GM12878 (cell line): ENCODE results near the gene TCEAL4. TPM values are rescaled to one million over a fixed set of nuclear protein-coding genes. Genes with fewer than 3 reads are reported as not detected.
A peak's percentile ranks its signal among the peaks of the same experiment; 100 is the strongest.

Source experiments
- BACH1 ChIP-seq: fragments of 450-650 bp; IDR thresholded peaks from 2 replicates; pipeline ENCODE4 v1.6.1; 2017; ENCODE audit warnings: mild to moderate bottlenecking, borderline replicate concordance
- CREB1 ChIP-seq: IDR thresholded peaks from 2 replicates; pipeline ENCODE4 v1.6.1; 2012; ENCODE audit warnings: low read depth, mild to moderate bottlenecking, inconsistent platforms
- CREM ChIP-seq: IDR thresholded peaks from 2 replicates; pipeline ENCODE4 v1.6.1; 2014; ENCODE audit warnings: antibody characterized with exemption, low read depth
- FOS ChIP-seq: IDR thresholded peaks from 3 replicates; pipeline ENCODE4 v1.6.1; 2011; ENCODE audit warnings: borderline replicate concordance; ENCODE audit not compliant: insufficient read length; ENCODE audit errors: extremely low read depth
- GABPA ChIP-seq: IDR thresholded peaks from 2 replicates; pipeline ENCODE4 v1.6.1; 2014; ENCODE audit warnings: antibody characterized with exemption, low read depth, mild to moderate bottlenecking, inconsistent platforms
- HCFC1 ChIP-seq: fragments of 150-350 bp; IDR thresholded peaks from 2 replicates; pipeline ENCODE4 v1.6.1; 2014; ENCODE audit warnings: low read length
- HDAC2 ChIP-seq: fragments of 200-600 bp; sonication (generic); IDR thresholded peaks from 2 replicates; pipeline ENCODE4 v1.6.1; 2017
- IRF4 ChIP-seq: IDR thresholded peaks from 2 replicates; pipeline ENCODE4 v1.6.1; 2011; ENCODE audit warnings: low read depth, low read length
- KAT2A ChIP-seq: conservative IDR thresholded peaks from 2 replicates; pipeline ENCODE4 v1.6.1; 2011; ENCODE audit warnings: low read depth, low read length; ENCODE audit not compliant: control insufficient read depth
- MEF2B ChIP-seq: fragments of 450-650 bp; IDR thresholded peaks from 2 replicates; pipeline ENCODE4 v1.6.1; 2018; ENCODE audit warnings: mild to moderate bottlenecking, moderate library complexity; ENCODE audit not compliant: partially characterized antibody, poor library complexity, severe bottlenecking
- MTA3 ChIP-seq: IDR thresholded peaks from 2 replicates; pipeline ENCODE4 v1.6.1; 2012; ENCODE audit warnings: low read length, inconsistent platforms, borderline replicate concordance
- POU2F2 ChIP-seq: IDR thresholded peaks from 3 replicates; pipeline ENCODE4 v1.6.1; 2011; ENCODE audit warnings: low read depth, mild to moderate bottlenecking, low read length, borderline replicate concordance
- SMAD1 ChIP-seq: fragments of 450-650 bp; IDR thresholded peaks from 2 replicates; pipeline ENCODE4 v1.6.1; 2018; ENCODE audit warnings: mild to moderate bottlenecking, low read depth; ENCODE audit not compliant: partially characterized antibody
- SP1 ChIP-seq: IDR thresholded peaks from one replicate; pipeline ENCODE4 v1.6.1; 2011; ENCODE audit warnings: low read depth, low read length
- SREBF1 ChIP-seq: IDR thresholded peaks from 2 replicates; pipeline ENCODE4 v1.6.1; 2012; ENCODE audit warnings: mild to moderate bottlenecking, low read length
- SREBF2 ChIP-seq: IDR thresholded peaks from 2 replicates; pipeline ENCODE4 v1.6.1; 2012; ENCODE audit warnings: mild to moderate bottlenecking, low read length
- TARDBP ChIP-seq: IDR thresholded peaks from 2 replicates; pipeline ENCODE4 v1.6.1; 2016; ENCODE audit warnings: borderline replicate concordance
- YBX1 ChIP-seq: fragments of 450-650 bp; IDR thresholded peaks from 2 replicates; pipeline ENCODE4 v1.6.1; 2016; ENCODE audit warnings: antibody characterized with exemption
- YY1 ChIP-seq: IDR thresholded peaks from 2 replicates; pipeline ENCODE4 v1.6.1; 2011; ENCODE audit warnings: low read depth, mild to moderate bottlenecking, low read length
- ZNF592 ChIP-seq: fragments of 450-650 bp; IDR thresholded peaks from 2 replicates; pipeline ENCODE4 v1.6.1; 2017; ENCODE audit warnings: mild to moderate bottlenecking, moderate library complexity
- ZNF622 ChIP-seq: fragments of 450-650 bp; IDR thresholded peaks from 2 replicates; pipeline ENCODE4 v1.6.1; 2017; ENCODE audit warnings: mild to moderate bottlenecking, inconsistent platforms
- polyA plus RNA-seq, 11 experiments: library from polyadenylated mRNA; depleted of rRNA in 4 of 11; unstranded in 6 of 11; stranded (reverse) in 5 of 11; fragments of >200 nt; fragmentation: Nextera tagmentation in 4 of 11; fragmentation: Illumina TruSeq in 1 of 11; extraction: Ambion mirVana in 4 of 11; extraction: Trizol in 1 of 11; gene quantifications; 1 replicate in 1 of 11; 2 replicates in 10 of 11; pipeline versions ENCODE4 v1.2.1 to v1.2.3, GENCODE V29; 2011 to 2016; ENCODE audit warnings: inconsistent platforms in 2 of 11, missing spikeins in 2 of 11, low read depth in 1 of 11
- total RNA-seq, 4 experiments: library from RNA; depleted of rRNA in 3 of 4; stranded (reverse); fragments of >200 nt in 3 of 4; fragmentation: Illumina TruSeq in 1 of 4; extraction: Trizol in 1 of 4; gene quantifications; 2 replicates each; pipeline versions ENCODE4 v1.2.1 to v1.2.3, GENCODE V29; 2013 to 2021
- TF ChIP-seq, protein P1 (sequence below): fragments of 450-650 bp; IDR thresholded peaks from 2 replicates; pipeline ENCODE4 v1.6.1; 2017; ENCODE audit warnings: mild to moderate bottlenecking, moderate library complexity
- TF ChIP-seq, protein P2 (sequence below): fragments of 450-650 bp; IDR thresholded peaks from 2 replicates; pipeline ENCODE4 v1.6.1; 2017; ENCODE audit warnings: mild to moderate bottlenecking

Gene TCEAL4
- total and polyA plus RNA-seq, 10 of the 15 experiments (the other 5 are each of a cell fraction or from before 2014, with no cell fraction given), result 9.6 to 63.8 (median 32.1) TPM

DNA sequence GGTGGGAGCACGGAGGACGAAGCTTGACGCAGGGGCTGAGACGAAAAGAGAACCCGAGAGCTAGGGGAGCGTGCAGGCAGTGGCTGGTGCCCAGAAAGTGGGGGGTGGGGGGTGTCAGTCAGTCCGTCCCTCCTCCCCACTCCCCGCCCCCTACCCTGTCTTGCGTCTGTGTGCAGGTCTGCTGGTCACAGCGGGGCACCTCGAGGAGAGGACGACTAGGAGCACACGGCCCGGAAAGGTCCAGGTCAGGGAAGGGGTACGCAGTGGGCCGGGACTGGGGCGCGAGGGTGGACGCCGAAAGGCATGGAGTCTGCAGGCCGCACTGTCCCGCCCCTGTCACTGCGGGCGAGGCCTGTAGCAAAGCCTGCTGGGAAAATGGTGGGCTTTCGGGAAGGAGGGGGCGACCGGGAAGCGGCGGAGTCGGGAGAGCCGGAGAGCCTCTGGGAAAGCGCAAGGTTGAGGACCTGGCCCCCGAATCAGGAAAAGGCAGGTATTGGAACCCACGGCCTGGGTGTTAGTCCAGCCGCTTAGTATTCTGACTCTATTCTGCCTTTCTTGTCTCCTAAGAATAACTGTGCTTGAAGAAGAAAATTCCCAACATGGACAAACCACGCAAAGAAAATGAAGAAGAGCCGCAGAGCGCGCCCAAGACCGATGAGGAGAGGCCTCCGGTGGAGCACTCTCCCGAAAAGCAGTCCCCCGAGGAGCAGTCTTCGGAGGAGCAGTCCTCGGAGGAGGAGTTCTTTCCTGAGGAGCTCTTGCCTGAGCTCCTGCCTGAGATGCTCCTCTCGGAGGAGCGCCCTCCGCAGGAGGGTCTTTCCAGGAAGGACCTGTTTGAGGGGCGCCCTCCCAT is 44.2 kb downstream of the TCEAL4 start (continued):
- TF ChIP-seq GABPA (no peak), CREM (no peak), ZNF622 (no peak), YBX1 (no peak), MTA3 (no peak), CREB1 (no peak), HCFC1 (no peak), YY1 (peak; percentile 54; the same call in 1 of the 2 replicates), SP1 (no peak), HDAC2 (no peak), BACH1 (no peak), SREBF2 (no peak), SMAD1 (no peak), MEF2B (peak; percentile 9), KAT2A (no peak), IRF4 (no peak), SREBF1 (no peak), TARDBP (no peak), FOS (no peak), ZNF592 (no peak), POU2F2 (no peak)
- TF ChIP-seq, protein P1, sequence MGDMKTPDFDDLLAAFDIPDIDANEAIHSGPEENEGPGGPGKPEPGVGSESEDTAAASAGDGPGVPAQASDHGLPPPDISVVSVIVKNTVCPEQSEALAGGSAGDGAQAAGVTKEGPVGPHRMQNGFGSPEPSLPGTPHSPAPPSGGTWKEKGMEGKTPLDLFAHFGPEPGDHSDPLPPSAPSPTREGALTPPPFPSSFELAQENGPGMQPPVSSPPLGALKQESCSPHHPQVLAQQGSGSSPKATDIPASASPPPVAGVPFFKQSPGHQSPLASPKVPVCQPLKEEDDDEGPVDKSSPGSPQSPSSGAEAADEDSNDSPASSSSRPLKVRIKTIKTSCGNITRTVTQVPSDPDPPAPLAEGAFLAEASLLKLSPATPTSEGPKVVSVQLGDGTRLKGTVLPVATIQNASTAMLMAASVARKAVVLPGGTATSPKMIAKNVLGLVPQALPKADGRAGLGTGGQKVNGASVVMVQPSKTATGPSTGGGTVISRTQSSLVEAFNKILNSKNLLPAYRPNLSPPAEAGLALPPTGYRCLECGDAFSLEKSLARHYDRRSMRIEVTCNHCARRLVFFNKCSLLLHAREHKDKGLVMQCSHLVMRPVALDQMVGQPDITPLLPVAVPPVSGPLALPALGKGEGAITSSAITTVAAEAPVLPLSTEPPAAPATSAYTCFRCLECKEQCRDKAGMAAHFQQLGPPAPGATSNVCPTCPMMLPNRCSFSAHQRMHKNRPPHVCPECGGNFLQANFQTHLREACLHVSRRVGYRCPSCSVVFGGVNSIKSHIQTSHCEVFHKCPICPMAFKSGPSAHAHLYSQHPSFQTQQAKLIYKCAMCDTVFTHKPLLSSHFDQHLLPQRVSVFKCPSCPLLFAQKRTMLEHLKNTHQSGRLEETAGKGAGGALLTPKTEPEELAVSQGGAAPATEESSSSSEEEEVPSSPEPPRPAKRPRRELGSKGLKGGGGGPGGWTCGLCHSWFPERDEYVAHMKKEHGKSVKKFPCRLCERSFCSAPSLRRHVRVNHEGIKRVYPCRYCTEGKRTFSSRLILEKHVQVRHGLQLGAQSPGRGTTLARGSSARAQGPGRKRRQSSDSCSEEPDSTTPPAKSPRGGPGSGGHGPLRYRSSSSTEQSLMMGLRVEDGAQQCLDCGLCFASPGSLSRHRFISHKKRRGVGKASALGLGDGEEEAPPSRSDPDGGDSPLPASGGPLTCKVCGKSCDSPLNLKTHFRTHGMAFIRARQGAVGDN, result 0 out of 2 replicates have a peak, but pooled peaks have one; percentile 29
- TF ChIP-seq, protein P2, sequence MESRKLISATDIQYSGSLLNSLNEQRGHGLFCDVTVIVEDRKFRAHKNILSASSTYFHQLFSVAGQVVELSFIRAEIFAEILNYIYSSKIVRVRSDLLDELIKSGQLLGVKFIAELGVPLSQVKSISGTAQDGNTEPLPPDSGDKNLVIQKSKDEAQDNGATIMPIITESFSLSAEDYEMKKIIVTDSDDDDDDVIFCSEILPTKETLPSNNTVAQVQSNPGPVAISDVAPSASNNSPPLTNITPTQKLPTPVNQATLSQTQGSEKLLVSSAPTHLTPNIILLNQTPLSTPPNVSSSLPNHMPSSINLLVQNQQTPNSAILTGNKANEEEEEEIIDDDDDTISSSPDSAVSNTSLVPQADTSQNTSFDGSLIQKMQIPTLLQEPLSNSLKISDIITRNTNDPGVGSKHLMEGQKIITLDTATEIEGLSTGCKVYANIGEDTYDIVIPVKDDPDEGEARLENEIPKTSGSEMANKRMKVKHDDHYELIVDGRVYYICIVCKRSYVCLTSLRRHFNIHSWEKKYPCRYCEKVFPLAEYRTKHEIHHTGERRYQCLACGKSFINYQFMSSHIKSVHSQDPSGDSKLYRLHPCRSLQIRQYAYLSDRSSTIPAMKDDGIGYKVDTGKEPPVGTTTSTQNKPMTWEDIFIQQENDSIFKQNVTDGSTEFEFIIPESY, result no peak
